Osteocyte (in vitro differentiated cells): ENCODE measurements around the gene NPIPB6. TPM values are rescaled to one million over a fixed set of nuclear protein-coding genes. Genes with fewer than 3 reads are reported as not detected.
"Not testable (repeated sequence)": the region's sequence is repeated elsewhere in the genome, so short reads cannot be mapped to it uniquely, and the experiment has no call there.

Source experiments
- DNase-seq: peaks from one replicate; pipeline ENCODE4 v3.0.0; 2021; ENCODE audit warnings: mixed read lengths; ENCODE audit not compliant: unreplicated experiment; ENCODE audit errors: extremely low spot score
- H3K27ac Mint-ChIP-seq: one replicate; pipeline ENCODE4 v1.8.0; 2021; ENCODE audit warnings: mild to moderate bottlenecking, mixed read lengths; ENCODE audit not compliant: unreplicated experiment
- H3K27me3 Mint-ChIP-seq: one replicate; pipeline ENCODE4 v1.8.0; 2021; ENCODE audit warnings: mixed read lengths; ENCODE audit not compliant: unreplicated experiment
- H3K36me3 Mint-ChIP-seq: one replicate; pipeline ENCODE4 v1.8.0; 2021; ENCODE audit warnings: mixed read lengths; ENCODE audit not compliant: unreplicated experiment
- H3K4me1 Mint-ChIP-seq: one replicate; pipeline ENCODE4 v1.8.0; 2021; ENCODE audit warnings: mixed read lengths; ENCODE audit not compliant: unreplicated experiment
- H3K4me3 Mint-ChIP-seq: one replicate; pipeline ENCODE4 v1.8.0; 2021; ENCODE audit warnings: mild to moderate bottlenecking, moderate library complexity, mixed read lengths; ENCODE audit not compliant: unreplicated experiment
- H3K9me3 Mint-ChIP-seq: one replicate; pipeline ENCODE4 v1.8.0; 2021; ENCODE audit warnings: mixed read lengths; ENCODE audit not compliant: unreplicated experiment
- CTCF ChIP-seq: fragments of 200-600 bp; sonication (generic); IDR thresholded peaks from 2 replicates; pipeline ENCODE4 v1.5.0; 2021; ENCODE audit warnings: antibody characterized with exemption, mild to moderate bottlenecking, moderate library complexity
- long read RNA-seq: library from polyadenylated mRNA; unstranded; transcript quantifications from one replicate; pipeline ENCODE4 v2.0.0, GENCODE V29; 2021
- total RNA-seq: library from RNA; stranded (reverse); gene quantifications from 2 replicates; pipeline ENCODE4 v1.2.1, GENCODE V29; 2021

NPIPB6 gene
- total RNA-seq = 5.2 and 7.0 TPM in 2 replicates
- long read RNA-seq, partial matches to known transcripts = 1 of 1 reads
- long read RNA-seq, other reads (novel, unspliced or antisense) = 0 of 1 reads

DNA sequence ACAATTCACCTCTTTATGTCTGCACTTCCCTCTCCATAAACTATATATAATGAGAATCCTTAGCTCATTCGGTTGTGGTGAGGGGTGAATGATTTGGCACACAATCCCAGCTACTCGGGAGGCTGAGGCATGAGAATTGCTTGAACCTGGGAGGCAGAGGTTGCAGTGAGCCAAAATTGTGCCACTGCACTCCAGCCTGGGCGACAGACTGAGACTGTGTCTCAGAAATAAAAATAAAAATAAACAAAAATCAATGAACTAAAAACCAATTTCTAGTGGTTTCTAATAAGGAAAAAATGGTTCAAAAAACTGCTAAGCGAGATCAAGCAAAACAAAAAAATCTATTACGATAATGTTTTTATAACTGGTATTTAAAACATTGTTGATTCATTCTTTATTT, at the start of gene NPIPB6:
Gene NPIPB6, minus strand, starts transcription at position 101 of the 400 bp plus-strand sequence. CDS start 686 bp downstream, outside the sequence.
- not testable (repeated sequence) for H3K27me3 Mint-ChIP-seq, H3K4me3 Mint-ChIP-seq, H3K4me1 Mint-ChIP-seq, H3K36me3 Mint-ChIP-seq, H3K9me3 Mint-ChIP-seq, DNase-seq, H3K27ac Mint-ChIP-seq

DNA sequence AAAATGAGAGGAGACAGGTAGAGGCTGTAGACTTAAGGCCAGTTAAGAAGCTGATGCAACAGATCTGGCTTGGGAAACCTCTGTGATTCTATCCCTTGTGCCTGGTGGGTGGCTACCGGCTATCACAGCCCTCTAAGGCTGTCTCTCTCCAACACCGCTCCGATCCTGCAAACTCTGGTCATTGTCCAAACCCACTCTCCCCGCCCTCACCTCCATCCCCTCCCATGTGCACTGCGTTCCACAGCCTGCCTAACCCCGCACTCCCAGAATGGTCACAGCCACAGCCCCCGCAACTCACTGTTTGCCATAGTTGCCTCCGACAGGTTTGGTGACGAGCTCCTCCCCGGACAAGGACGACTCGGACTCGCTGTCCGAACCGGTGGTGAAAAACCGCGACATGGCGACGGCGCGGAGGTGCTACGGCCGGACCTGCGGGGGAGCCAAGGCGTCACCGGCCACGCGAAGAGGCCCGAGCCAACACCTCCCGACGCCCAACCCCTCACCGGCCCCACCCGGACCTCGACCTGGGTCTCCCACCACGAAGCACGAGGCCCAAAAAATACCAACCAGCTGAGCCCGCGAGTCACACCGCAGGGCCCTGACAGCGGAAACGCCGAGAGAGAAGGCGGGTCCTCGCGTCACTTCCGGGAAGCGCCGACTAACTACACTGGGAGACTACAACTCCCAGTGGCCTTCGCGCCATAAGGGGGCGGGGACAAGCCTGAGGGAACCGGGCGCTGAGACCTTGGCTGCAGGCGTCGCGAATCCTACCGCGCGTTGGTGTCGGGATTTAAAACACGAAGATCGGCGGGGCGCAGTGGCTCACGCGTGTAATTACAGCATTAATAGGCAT, 40.1 kb upstream of the NPIPB6 start, which contains the start of gene EIF3CL:
Gene EIF3CL, minus strand, starts transcription at position 622 of the 853 bp plus-strand sequence. Its CDS starts 223 bp downstream, at position 399.
- not testable (repeated sequence) for H3K27ac Mint-ChIP-seq, H3K9me3 Mint-ChIP-seq, H3K36me3 Mint-ChIP-seq, H3K27me3 Mint-ChIP-seq, H3K4me1 Mint-ChIP-seq, DNase-seq
- peak within 1 kb of the TSS; percentile 67 for H3K4me3 Mint-ChIP-seq

GRCh38 chr16:28392054-28392453, 28.7 kb upstream of the NPIPB6 start:
- H3K27ac Mint-ChIP-seq, H3K9me3 Mint-ChIP-seq, H3K36me3 Mint-ChIP-seq, H3K4me3 Mint-ChIP-seq, H3K4me1 Mint-ChIP-seq, DNase-seq, H3K27me3 Mint-ChIP-seq: not testable (repeated sequence)

GRCh38 chr16:28382177-28382867, 19.0 kb upstream of the NPIPB6 start:
- not testable (repeated sequence) for H3K27ac Mint-ChIP-seq, H3K9me3 Mint-ChIP-seq, H3K27me3 Mint-ChIP-seq, H3K4me3 Mint-ChIP-seq, H3K4me1 Mint-ChIP-seq, H3K36me3 Mint-ChIP-seq, DNase-seq

- H3K4me3 Mint-ChIP-seq, H3K36me3 Mint-ChIP-seq, H3K27ac Mint-ChIP-seq, H3K9me3 Mint-ChIP-seq, H3K4me1 Mint-ChIP-seq, H3K27me3 Mint-ChIP-seq: not testable (repeated sequence)
- peak; percentile 46 for DNase-seq
These were observed 14.5 kb upstream of the NPIPB6 start for GRCh38 chr16:28377822-28378221.

DNA sequence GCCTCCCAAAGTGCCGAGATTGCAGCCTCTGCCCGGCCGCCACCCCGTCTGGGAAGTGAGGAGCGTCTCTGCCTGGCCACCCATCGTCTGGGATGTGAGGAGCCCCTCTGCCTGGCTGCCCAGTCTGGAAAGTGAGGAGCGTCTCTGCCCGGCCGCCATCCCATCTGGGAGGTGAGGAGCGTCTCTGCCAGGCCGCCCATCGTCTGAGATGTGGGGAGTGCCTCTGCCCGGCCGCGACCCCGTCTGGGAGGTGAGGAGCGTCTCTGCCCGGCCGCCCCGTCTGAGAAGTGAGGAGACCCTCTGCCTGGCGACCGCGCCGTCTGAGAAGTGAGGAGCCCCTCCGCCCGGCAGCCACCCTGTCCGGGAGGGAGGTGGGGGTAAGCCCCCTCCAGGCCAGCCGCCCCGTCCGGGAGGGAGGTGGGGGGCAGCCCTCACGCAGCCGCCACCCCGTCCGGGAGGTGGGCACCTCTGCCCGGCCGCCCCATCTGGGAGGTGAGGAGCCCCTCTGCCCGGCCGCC, 13.9 kb upstream of the NPIPB6 start:
- not testable (repeated sequence) for H3K36me3 Mint-ChIP-seq, H3K4me3 Mint-ChIP-seq, H3K27ac Mint-ChIP-seq, H3K4me1 Mint-ChIP-seq, H3K9me3 Mint-ChIP-seq, H3K27me3 Mint-ChIP-seq
- DNase-seq = peak; percentile 51

GRCh38 chr16:28375115-28375514, 11.8 kb upstream of the NPIPB6 start:
- not testable (repeated sequence) for H3K36me3 Mint-ChIP-seq, H3K27me3 Mint-ChIP-seq, H3K27ac Mint-ChIP-seq, H3K9me3 Mint-ChIP-seq, H3K4me1 Mint-ChIP-seq, H3K4me3 Mint-ChIP-seq
- TF ChIP-seq CTCF = peak; percentile 7
- peak; percentile 21 for DNase-seq

- H3K27me3 Mint-ChIP-seq, H3K36me3 Mint-ChIP-seq, H3K4me3 Mint-ChIP-seq, H3K27ac Mint-ChIP-seq, H3K9me3 Mint-ChIP-seq, DNase-seq, H3K4me1 Mint-ChIP-seq: not testable (repeated sequence)
These were observed 11.0 kb upstream of the NPIPB6 start for GRCh38 chr16:28374281-28374680.

GRCh38 chr16:28367926-28368325, 4.6 kb upstream of the NPIPB6 start:
- H3K4me3 Mint-ChIP-seq, H3K36me3 Mint-ChIP-seq, H3K27me3 Mint-ChIP-seq, H3K4me1 Mint-ChIP-seq, H3K9me3 Mint-ChIP-seq, H3K27ac Mint-ChIP-seq: not testable (repeated sequence)
- DNase-seq = peak; percentile 82
